ENCODE data around the gene WDR4.

The WDR4 gene

GRCh38 chr21:42811960-42812359, 67.4 kb downstream of the WDR4 start:
- peak overlapping the region; percentile 69 for H3K27ac ChIP-seq (ENCODE audit: low read depth, low read length)
- no CpG with 5 or more reads among the region's 6 CpGs for WGBS (ENCODE audit: extremely low coverage, insufficient coverage, insufficient read length)
- peaks cover 21% of the 10 kb centered on the region for H3K79me1 ChIP-seq (ENCODE audit: low read length)
- H3K18ac ChIP-seq (ENCODE audit: low read length), result peak overlapping the region; percentile 82
- H3K9me3 ChIP-seq (ENCODE audit: insufficient read depth, low read depth, low read length), result peaks cover 9% of the 10 kb centered on the region
- H4K8ac ChIP-seq (ENCODE audit: low read depth, low read length), result peak overlapping the region; percentile 51
- peak overlapping the region; percentile 83 for H2BK5ac ChIP-seq (ENCODE audit: low read depth, low read length, poor library complexity)
- no peak overlapping the region for H3K23ac ChIP-seq (ENCODE audit: low read length)
- peaks cover 12 to 15% of the 10 kb centered on the region in 2 experiments for H3K4me1 ChIP-seq (ENCODE audit: control insufficient read depth in 1 of 2, insufficient read depth in 2 of 2, low read length in 2 of 2)
- H3K9ac ChIP-seq (ENCODE audit: low read length), result no peak overlapping the region
- H2AFZ ChIP-seq (ENCODE audit: insufficient read depth, low read length, poor library complexity), result no peak overlapping the region
- H3K14ac ChIP-seq (ENCODE audit: low read length), result peak overlapping the region; percentile 57
- H3K79me2 ChIP-seq (ENCODE audit: control insufficient read depth, insufficient read depth, low read length, poor library complexity), result peaks cover 2% of the 10 kb centered on the region
- H4K91ac ChIP-seq (ENCODE audit: low read depth, low read length), result peak overlapping the region; percentile 93
- H2AK5ac ChIP-seq (ENCODE audit: low read length), result peak overlapping the region; percentile 60
- no peaks in the 10 kb centered on the region for H3K27me3 ChIP-seq (ENCODE audit: insufficient read depth, low read length)
- peak overlapping the region; percentile 27 for H3K4ac ChIP-seq (ENCODE audit: low read depth, low read length)
- no peak overlapping the region for H3K4me3 ChIP-seq (ENCODE audit: low read depth, low read length)
- DNase-seq, result no peak
- H3K4me2 ChIP-seq (ENCODE audit: low read length), result no peak overlapping the region
- no peak overlapping the region for H4K12ac ChIP-seq (ENCODE audit: low read depth, low read length)
- H3K36me3 ChIP-seq (ENCODE audit: control insufficient read depth in 1 of 2, insufficient read depth in 2 of 2, low read length in 2 of 2), result peaks cover 0 to 3% of the 10 kb centered on the region in 2 experiments
- peak overlapping the region; percentile 92 for H2BK12ac ChIP-seq (ENCODE audit: low read length)
- H2BK120ac ChIP-seq (ENCODE audit: insufficient read depth, low read length, poor library complexity), result peak overlapping the region; percentile 91

GRCh38 chr21:42809577-42810475, 69.5 kb downstream of the WDR4 start:
- H3K23ac ChIP-seq (ENCODE audit: low read length), result peak overlapping the region; percentile 87
- H4K12ac ChIP-seq (ENCODE audit: low read depth, low read length), result no peak overlapping the region
- H3K79me1 ChIP-seq (ENCODE audit: low read length), result peaks cover 28% of the 10 kb centered on the region
- peak overlapping the region; percentile 38 for H3K4me3 ChIP-seq (ENCODE audit: low read depth, low read length)
- H3K18ac ChIP-seq (ENCODE audit: low read length), result no peak overlapping the region
- no peak overlapping the region for H3K27ac ChIP-seq (ENCODE audit: low read depth, low read length)
- H3K14ac ChIP-seq (ENCODE audit: low read length), result no peak overlapping the region
- peaks cover 2% of the 10 kb centered on the region for H3K79me2 ChIP-seq (ENCODE audit: control insufficient read depth, insufficient read depth, low read length, poor library complexity)
- H2BK12ac ChIP-seq (ENCODE audit: low read length), result no peak overlapping the region
- H2AFZ ChIP-seq (ENCODE audit: insufficient read depth, low read length, poor library complexity), result no peak overlapping the region
- H3K9me3 ChIP-seq (ENCODE audit: insufficient read depth, low read depth, low read length), result peaks cover 6% of the 10 kb centered on the region
- H4K91ac ChIP-seq (ENCODE audit: low read depth, low read length), result peak overlapping the region; percentile 22
- no peak overlapping the region for H2AK5ac ChIP-seq (ENCODE audit: low read length)
- no peaks in the 10 kb centered on the region for H3K27me3 ChIP-seq (ENCODE audit: insufficient read depth, low read length)
- H3K4me2 ChIP-seq (ENCODE audit: low read length), result no peak overlapping the region
- no peak overlapping the region for H3K9ac ChIP-seq (ENCODE audit: low read length)
- no peak overlapping the region for H3K4ac ChIP-seq (ENCODE audit: low read depth, low read length)
- H4K8ac ChIP-seq (ENCODE audit: low read depth, low read length), result no peak overlapping the region
- H3K4me1 ChIP-seq (ENCODE audit: control insufficient read depth in 1 of 2, insufficient read depth in 2 of 2, low read length in 2 of 2), result peaks cover 21% of the 10 kb centered on the region in 2 experiments
- no peak for DNase-seq
- no peak overlapping the region for H2BK120ac ChIP-seq (ENCODE audit: insufficient read depth, low read length, poor library complexity)
- no peak overlapping the region for H2BK5ac ChIP-seq (ENCODE audit: low read depth, low read length, poor library complexity)
- no peaks in the 10 kb centered on the region for H3K36me3 ChIP-seq (ENCODE audit: control insufficient read depth in 1 of 2, insufficient read depth in 2 of 2, low read length in 2 of 2)
- no CpG with 5 or more reads among the region's 18 CpGs for WGBS (ENCODE audit: extremely low coverage, insufficient coverage, insufficient read length)

GRCh38 chr21:42809171-42809570, 70.2 kb downstream of the WDR4 start:
- Histone ChIP-seq H3K79me2 (ENCODE audit: control insufficient read depth, insufficient read depth, low read length, poor library complexity) (peaks cover 2% of the 10 kb centered on the region), H2BK5ac (ENCODE audit: low read depth, low read length, poor library complexity) (no peak overlapping the region), H3K9ac (ENCODE audit: low read length) (no peak overlapping the region), H3K4ac (ENCODE audit: low read depth, low read length) (no peak overlapping the region), H3K18ac (ENCODE audit: low read length) (no peak overlapping the region), H3K4me3 (ENCODE audit: low read depth, low read length) (no peak overlapping the region), H3K9me3 (ENCODE audit: insufficient read depth, low read depth, low read length) (peaks cover 3% of the 10 kb centered on the region), H3K4me1 (ENCODE audit: control insufficient read depth in 1 of 2, insufficient read depth in 2 of 2, low read length in 2 of 2) (peaks cover 21 to 22% of the 10 kb centered on the region in 2 experiments), H3K79me1 (ENCODE audit: low read length) (peaks cover 28% of the 10 kb centered on the region), H4K8ac (ENCODE audit: low read depth, low read length) (no peak overlapping the region), H2BK120ac (ENCODE audit: insufficient read depth, low read length, poor library complexity) (no peak overlapping the region), H3K36me3 (ENCODE audit: control insufficient read depth in 1 of 2, insufficient read depth in 2 of 2, low read length in 2 of 2) (no peaks in the 10 kb centered on the region), H3K27ac (ENCODE audit: low read depth, low read length) (no peak overlapping the region), H4K12ac (ENCODE audit: low read depth, low read length) (no peak overlapping the region), H4K91ac (ENCODE audit: low read depth, low read length) (peak overlapping the region; percentile 66), H2AK5ac (ENCODE audit: low read length) (no peak overlapping the region), H3K14ac (ENCODE audit: low read length) (peak overlapping the region; percentile 35), H2BK12ac (ENCODE audit: low read length) (no peak overlapping the region), H2AFZ (ENCODE audit: insufficient read depth, low read length, poor library complexity) (no peak overlapping the region), H3K4me2 (ENCODE audit: low read length) (no peak overlapping the region), H3K23ac (ENCODE audit: low read length) (no peak overlapping the region), H3K27me3 (ENCODE audit: insufficient read depth, low read length) (no peaks in the 10 kb centered on the region)
- no CpG with 5 or more reads among the region's 7 CpGs for WGBS (ENCODE audit: extremely low coverage, insufficient coverage, insufficient read length)
- DNase-seq, result no peak

DNA sequence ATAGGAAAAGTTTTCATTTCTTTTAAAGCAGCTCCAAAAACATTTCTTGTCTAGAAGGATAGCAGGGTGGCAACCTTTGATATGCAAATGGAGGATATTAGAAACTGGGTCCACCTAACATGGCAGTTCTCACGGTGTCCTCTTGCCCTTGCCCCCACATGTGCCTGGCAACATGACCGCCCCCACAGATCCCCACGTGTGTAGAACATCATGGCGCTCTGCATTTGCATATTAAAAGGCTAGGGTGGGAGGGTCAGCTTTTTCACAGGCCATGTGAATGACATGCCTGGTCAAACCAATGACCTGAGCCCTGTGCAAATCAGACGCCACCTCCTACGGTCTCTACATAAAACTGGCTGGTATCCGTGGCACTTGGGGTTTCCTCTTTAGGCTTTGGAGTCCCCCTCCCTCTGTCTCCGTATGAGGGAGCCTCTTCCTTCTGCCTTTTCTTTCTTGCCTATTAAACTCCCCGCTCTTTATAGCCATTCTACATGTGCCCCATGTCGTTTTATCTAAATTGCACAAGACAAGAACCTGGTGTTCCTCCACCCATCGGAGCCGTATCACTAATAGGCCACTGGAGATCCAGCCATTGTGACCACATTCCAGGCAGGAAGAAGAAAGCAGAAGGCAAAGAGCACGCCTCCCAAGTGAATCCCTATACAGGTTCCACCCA, 71.3 kb downstream of the WDR4 start:
- Histone ChIP-seq H3K27ac (ENCODE audit: low read depth, low read length) (peak overlapping the region; percentile 90), H3K14ac (ENCODE audit: low read length) (peak overlapping the region; percentile 96), H3K18ac (ENCODE audit: low read length) (peak overlapping the region; percentile 93), H3K4me3 (ENCODE audit: low read depth, low read length) (no peak overlapping the region), H3K4ac (ENCODE audit: low read depth, low read length) (peak overlapping the region; percentile 91), H3K23ac (ENCODE audit: low read length) (no peak overlapping the region), H3K27me3 (ENCODE audit: insufficient read depth, low read length) (no peaks in the 10 kb centered on the region), H4K8ac (ENCODE audit: low read depth, low read length) (peak overlapping the region; percentile 55), H2AFZ (ENCODE audit: insufficient read depth, low read length, poor library complexity) (peak overlapping the region; percentile 50), H4K12ac (ENCODE audit: low read depth, low read length) (no peak overlapping the region), H2BK120ac (ENCODE audit: insufficient read depth, low read length, poor library complexity) (peak overlapping the region; percentile 97), H3K36me3 (ENCODE audit: control insufficient read depth in 1 of 2, insufficient read depth in 2 of 2, low read length in 2 of 2) (no peaks in the 10 kb centered on the region), H3K4me1 (ENCODE audit: control insufficient read depth in 1 of 2, insufficient read depth in 2 of 2, low read length in 2 of 2) (peaks cover 24 to 25% of the 10 kb centered on the region in 2 experiments), H3K4me2 (ENCODE audit: low read length) (no peak overlapping the region), H3K9me3 (ENCODE audit: insufficient read depth, low read depth, low read length) (peaks cover 3% of the 10 kb centered on the region), H2BK5ac (ENCODE audit: low read depth, low read length, poor library complexity) (peak overlapping the region; percentile 95), H3K79me2 (ENCODE audit: control insufficient read depth, insufficient read depth, low read length, poor library complexity) (peaks cover 2% of the 10 kb centered on the region), H3K9ac (ENCODE audit: low read length) (no peak overlapping the region), H3K79me1 (ENCODE audit: low read length) (peaks cover 28% of the 10 kb centered on the region), H4K91ac (ENCODE audit: low read depth, low read length) (peak overlapping the region; percentile 99), H2AK5ac (ENCODE audit: low read length) (peak overlapping the region; percentile 96), H2BK12ac (ENCODE audit: low read length) (peak overlapping the region; percentile 99)
- no peak for DNase-seq
- no CpG with 5 or more reads among the region's 13 CpGs for WGBS (ENCODE audit: extremely low coverage, insufficient coverage, insufficient read length)

Measured in trophoblast cell (in vitro differentiated cells and primary cell).